HEK293 (cell line): ENCODE data around the gene ASXL1.
A peak's percentile ranks its signal among the peaks of the same experiment; 100 is the strongest.

ENCODE experiments used
- GLIS2 ChIP-seq: fragments of 450-650 bp; formaldehyde crosslinking; IDR thresholded peaks from 2 replicates; pipeline ENCODE4 v1.5.1; 2016; ENCODE audit warnings: missing biosample characterization, missing genetic modification characterization
- HIC1 ChIP-seq: fragments of 450-650 bp; formaldehyde crosslinking; IDR thresholded peaks from 2 replicates; pipeline ENCODE4 v1.5.1; 2016; ENCODE audit warnings: missing biosample characterization, missing genetic modification characterization
- TRIM28 ChIP-seq: IDR thresholded peaks from 2 replicates; pipeline ENCODE4 v1.6.1; 2011; ENCODE audit warnings: low read length, control low read depth, borderline replicate concordance
- TSHZ1 ChIP-seq: fragments of 450-650 bp; formaldehyde crosslinking; IDR thresholded peaks from 2 replicates; pipeline ENCODE4 v1.5.1; 2016; ENCODE audit warnings: missing biosample characterization, missing genetic modification characterization, borderline replicate concordance
- WT1 ChIP-seq: fragments of 450-650 bp; formaldehyde crosslinking; IDR thresholded peaks from 2 replicates; pipeline ENCODE4 v1.5.1; 2016; ENCODE audit warnings: missing biosample characterization, missing genetic modification characterization
- YY1 ChIP-seq: fragments of 450-650 bp; formaldehyde crosslinking; IDR thresholded peaks from 2 replicates; pipeline ENCODE4 v1.5.1; 2018; ENCODE audit warnings: missing biosample characterization, missing genetic modification characterization
- ZBTB21 ChIP-seq: fragments of 450-650 bp; formaldehyde crosslinking; IDR thresholded peaks from 2 replicates; pipeline ENCODE4 v1.5.1; 2017; ENCODE audit warnings: missing biosample characterization, missing genetic modification characterization
- ZBTB7A ChIP-seq: fragments of 450-650 bp; formaldehyde crosslinking; IDR thresholded peaks from 2 replicates; pipeline ENCODE4 v1.5.1; 2016; ENCODE audit warnings: low read depth, missing biosample characterization, missing genetic modification characterization
- ZFP3 ChIP-seq: fragments of 450-650 bp; formaldehyde crosslinking; IDR thresholded peaks from 2 replicates; pipeline ENCODE4 v1.5.1; 2016; ENCODE audit warnings: low read depth, missing biosample characterization, missing genetic modification characterization
- ZNF138 ChIP-seq: fragments of 450-650 bp; formaldehyde crosslinking; IDR thresholded peaks from 2 replicates; pipeline ENCODE4 v1.5.1; 2016; ENCODE audit warnings: missing biosample characterization, missing genetic modification characterization, borderline replicate concordance
- ZNF174 ChIP-seq: fragments of 450-650 bp; formaldehyde crosslinking; IDR thresholded peaks from 2 replicates; pipeline ENCODE4 v1.5.0; 2017; ENCODE audit warnings: missing biosample characterization, mild to moderate bottlenecking, missing genetic modification characterization
- ZNF26 ChIP-seq: fragments of 450-650 bp; formaldehyde crosslinking; IDR thresholded peaks from 2 replicates; pipeline ENCODE4 v1.5.1; 2016; ENCODE audit warnings: missing biosample characterization, missing genetic modification characterization
- ZNF280C ChIP-seq: fragments of 450-650 bp; formaldehyde crosslinking; IDR thresholded peaks from 2 replicates; pipeline ENCODE4 v1.5.1; 2016; ENCODE audit warnings: missing biosample characterization, missing genetic modification characterization
- ZNF292 ChIP-seq: fragments of 450-650 bp; formaldehyde crosslinking; IDR thresholded peaks from 2 replicates; pipeline ENCODE4 v1.5.1; 2016; ENCODE audit warnings: low read depth, missing biosample characterization, missing genetic modification characterization, borderline replicate concordance
- ZNF311 ChIP-seq: fragments of 450-650 bp; formaldehyde crosslinking; IDR thresholded peaks from 2 replicates; pipeline ENCODE4 v1.5.1; 2017; ENCODE audit warnings: missing biosample characterization, missing genetic modification characterization, borderline replicate concordance
- ZNF324 ChIP-seq: fragments of 450-650 bp; formaldehyde crosslinking; IDR thresholded peaks from 2 replicates; pipeline ENCODE4 v1.5.1; 2016; ENCODE audit warnings: missing biosample characterization, missing genetic modification characterization
- ZNF335 ChIP-seq: fragments of 450-650 bp; formaldehyde crosslinking; conservative IDR thresholded peaks from 2 replicates; pipeline ENCODE4 v1.5.1; 2016; ENCODE audit warnings: missing biosample characterization, missing genetic modification characterization
- ZNF366 ChIP-seq: fragments of 450-650 bp; formaldehyde crosslinking; conservative IDR thresholded peaks from 2 replicates; pipeline ENCODE4 v1.5.1; 2016; ENCODE audit warnings: missing biosample characterization, missing genetic modification characterization
- ZNF449 ChIP-seq: fragments of 450-650 bp; formaldehyde crosslinking; IDR thresholded peaks from 2 replicates; pipeline ENCODE4 v1.5.1; 2017; ENCODE audit warnings: missing biosample characterization, mild to moderate bottlenecking, missing genetic modification characterization, moderate library complexity
- ZNF600 ChIP-seq: fragments of 450-650 bp; formaldehyde crosslinking; IDR thresholded peaks from 2 replicates; pipeline ENCODE4 v1.5.1; 2016; ENCODE audit warnings: missing biosample characterization, missing genetic modification characterization
- ZNF624 ChIP-seq: fragments of 450-650 bp; formaldehyde crosslinking; IDR thresholded peaks from 2 replicates; pipeline ENCODE4 v1.5.1; 2017; ENCODE audit warnings: missing biosample characterization, missing genetic modification characterization
- ZNF629 ChIP-seq: fragments of 450-650 bp; formaldehyde crosslinking; IDR thresholded peaks from 2 replicates; pipeline ENCODE4 v1.5.1; 2017; ENCODE audit warnings: missing biosample characterization, missing genetic modification characterization
- ZNF701 ChIP-seq: fragments of 450-650 bp; formaldehyde crosslinking; IDR thresholded peaks from 2 replicates; pipeline ENCODE4 v1.5.1; 2016; ENCODE audit warnings: missing biosample characterization, missing genetic modification characterization
- ZSCAN18 ChIP-seq: fragments of 450-650 bp; formaldehyde crosslinking; IDR thresholded peaks from 2 replicates; pipeline ENCODE4 v1.5.1; 2016; ENCODE audit warnings: missing biosample characterization, missing genetic modification characterization
- TF ChIP-seq, protein P1 (sequence below): fragments of 450-650 bp; formaldehyde crosslinking; IDR thresholded peaks from 2 replicates; pipeline ENCODE4 v1.5.1; 2016; ENCODE audit warnings: missing biosample characterization, missing genetic modification characterization, borderline replicate concordance

ASXL1 gene

GRCh38 chr20:32357869-32358631 lies at the start of gene ASXL1 (continued):
- no peak for TF ChIP-seq ZSCAN18 (tag by site-specific recombination)
- TF ChIP-seq ZNF292 (tag by site-specific recombination), result no peak
- TF ChIP-seq ZNF280C, result no peak
- TF ChIP-seq HIC1 (tag by site-specific recombination), result no peak
- no peak for TF ChIP-seq ZFP3
- TF ChIP-seq WT1 (tag by site-specific recombination), result peak; percentile 18
- no peak for TF ChIP-seq TRIM28
- TF ChIP-seq ZNF624 (tag by site-specific recombination), result no peak
- no peak for TF ChIP-seq TSHZ1 (tag by site-specific recombination)
- peak; percentile 80 for TF ChIP-seq ZNF324
- no peak for TF ChIP-seq ZNF174 (tag by site-specific recombination)
- TF ChIP-seq, protein P1, sequence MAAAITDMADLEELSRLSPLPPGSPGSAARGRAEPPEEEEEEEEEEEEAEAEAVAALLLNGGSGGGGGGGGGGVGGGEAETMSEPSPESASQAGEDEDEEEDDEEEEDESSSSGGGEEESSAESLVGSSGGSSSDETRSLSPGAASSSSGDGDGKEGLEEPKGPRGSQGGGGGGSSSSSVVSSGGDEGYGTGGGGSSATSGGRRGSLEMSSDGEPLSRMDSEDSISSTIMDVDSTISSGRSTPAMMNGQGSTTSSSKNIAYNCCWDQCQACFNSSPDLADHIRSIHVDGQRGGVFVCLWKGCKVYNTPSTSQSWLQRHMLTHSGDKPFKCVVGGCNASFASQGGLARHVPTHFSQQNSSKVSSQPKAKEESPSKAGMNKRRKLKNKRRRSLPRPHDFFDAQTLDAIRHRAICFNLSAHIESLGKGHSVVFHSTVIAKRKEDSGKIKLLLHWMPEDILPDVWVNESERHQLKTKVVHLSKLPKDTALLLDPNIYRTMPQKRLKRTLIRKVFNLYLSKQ (tag by site-specific recombination), result no peak
- no peak for TF ChIP-seq ZBTB21 (tag by site-specific recombination)
- TF ChIP-seq ZNF366, result peak; percentile 33; the same call in 1 of the 2 replicates
- peak; percentile 90 for TF ChIP-seq YY1
- no peak for TF ChIP-seq ZNF26 (tag by site-specific recombination)
- peak; percentile 76 for TF ChIP-seq ZNF629 (tag by site-specific recombination)
- TF ChIP-seq ZNF311 (tag by site-specific recombination), result no peak
- TF ChIP-seq ZNF138, result no peak
- peak; percentile 95 for TF ChIP-seq ZBTB7A (tag by site-specific recombination)
- peak; percentile 49; the same call in 1 of the 2 replicates for TF ChIP-seq ZNF600
- peak; percentile 38; the same call in 1 of the 2 replicates for TF ChIP-seq ZNF449 (tag by site-specific recombination)
- TF ChIP-seq ZNF701, result no peak
- TF ChIP-seq ZNF335, result peak; percentile 93
- peak; percentile 99 for TF ChIP-seq GLIS2
